ENCODE data around the gene CLDN9.

- TF ChIP-seq POLR2AphosphoS5 (IDR thresholded peaks at IDR 0.05; ENCODE audit: low read depth, low read length), result no peak
- no peak for TF ChIP-seq POLR2A (IDR thresholded peaks at IDR 0.05; ENCODE audit: low read depth, low read length)
- TF ChIP-seq TAF1 (IDR thresholded peaks at IDR 0.05; ENCODE audit: low read depth, low read length), result no peak
- no peak for TF ChIP-seq POU2F2 (IDR thresholded peaks at IDR 0.05; ENCODE audit: low read depth, low read length)
Observed at GRCh38 chr16:3056336-3057180, 43.8 kb downstream of the CLDN9 start.
